A549 (cell line): ENCODE measurements around the gene FUCA1. TPM values are rescaled to one million over a fixed set of nuclear protein-coding genes. Genes with fewer than 3 reads are reported as not detected.

Experiments
- ATAC-seq, 2 experiments: fragments of 200-7000 bp in 1 of 2; fragments of >200 bp in 1 of 2; cut with Nextera tagmentation in 1 of 2; cut with Tn5 transposase in 1 of 2; 3 replicates each; pipeline versions ENCODE4 v1.8.0 to v1.9.1; 2018 to 2020; ENCODE audit warnings: mild to moderate bottlenecking in 1 of 2, moderate library complexity in 1 of 2
- CTCF ChIA-PET: fragments of 300-600 bp; sonication (Branson Sonifier 250); formaldehyde crosslinking; extraction: SDS; loops from one replicate; lab custom pipeline; 2021; ENCODE audit warnings: antibody characterized with exemption, inconsistent platforms; lab: Yijun Ruan, JAX
- POLR2A ChIA-PET: fragments of 350-600 bp; formaldehyde crosslinking; extraction: SDS; loops from one replicate; lab custom pipeline; 2021; ENCODE audit warnings: antibody characterized with exemption, inconsistent platforms; lab: Yijun Ruan, JAX
- DNase-seq, 2 experiments: peaks; one replicate each; pipeline versions ENCODE4 v3.0.0 to v3.0.0-alpha.2; 2011 to 2016; ENCODE audit warnings: low read depth in 1 of 2, low spot score in 1 of 2
- FAIRE-seq: peaks from 2 replicates; lab custom pipeline; 2011; peaks lifted over from hg19 to GRCh38; lab: Jason Lieb, UNC
- H3K27ac ChIP-seq, 2 experiments: fragments of >200 bp; sonication (Bioruptor Twin); formaldehyde crosslinking; 3 replicates each; pipeline ENCODE4 v1.5.1; 2016 to 2017
- H3K4me1 ChIP-seq: fragments of >200 bp; sonication (Bioruptor Twin); formaldehyde crosslinking; 3 replicates; pipeline ENCODE4 v1.6.1; 2016
- H3K4me2 ChIP-seq: fragments of >200 bp; sonication (Bioruptor Twin); formaldehyde crosslinking; 3 replicates; pipeline ENCODE4 v1.6.1; 2016
- H3K4me3 ChIP-seq: fragments of >200 bp; sonication (Bioruptor Twin); formaldehyde crosslinking; 3 replicates; pipeline ENCODE4 v1.5.1; 2016
- H3K9me3 ChIP-seq: fragments of >200 bp; sonication (Bioruptor Twin); formaldehyde crosslinking; 3 replicates; pipeline ENCODE4 v1.6.1; 2016
- ATOH8 ChIP-seq: fragments of 250-450 bp; sonication (Bioruptor Pico); IDR thresholded peaks from 2 replicates; pipeline ENCODE4 v1.5.0; 2020; ENCODE audit warnings: low read depth, mild to moderate bottlenecking, moderate library complexity
- BHLHE40 ChIP-seq: IDR thresholded peaks from 2 replicates; pipeline ENCODE4 v1.6.1; 2012; ENCODE audit warnings: low read depth, low read length, inconsistent platforms
- CBX8 ChIP-seq: fragments of 200-600 bp; sonication (generic); IDR thresholded peaks from 2 replicates; pipeline ENCODE4 v1.6.1; 2016
- CEBPB ChIP-seq, 2 experiments: fragments of >200 bp in 1 of 2; sonication (Bioruptor Twin) in 1 of 2; formaldehyde crosslinking in 1 of 2; IDR thresholded peaks; 2 replicates each; pipeline ENCODE4 v1.6.1; 2012 to 2016
- EHF ChIP-seq: fragments of 250-450 bp; sonication (Bioruptor Pico); IDR thresholded peaks from 2 replicates; pipeline ENCODE4 v1.5.0; 2020; ENCODE audit warnings: mild to moderate bottlenecking
- EP300 ChIP-seq, 2 experiments: fragments of >200 bp; sonication (Bioruptor Twin); formaldehyde crosslinking; IDR thresholded peaks; 2 replicates in 1 of 2; 3 replicates in 1 of 2; pipeline ENCODE4 v1.6.1; 2016 to 2017
- ESRRA ChIP-seq: fragments of 150-350 bp; IDR thresholded peaks from 2 replicates; pipeline ENCODE4 v1.6.1; 2014; ENCODE audit warnings: mild to moderate bottlenecking, low read length, borderline replicate concordance
- FOSB ChIP-seq: fragments of 250-450 bp; sonication (Bioruptor Pico); IDR thresholded peaks from 2 replicates; pipeline ENCODE4 v1.5.0; 2020; ENCODE audit warnings: mild to moderate bottlenecking, moderate library complexity
- FOSL2 ChIP-seq, 2 experiments: fragments of 450-650 bp in 1 of 2; fragments of >200 bp in 1 of 2; sonication (Bioruptor Twin) in 1 of 2; formaldehyde crosslinking; IDR thresholded peaks; 2 replicates each; pipeline versions ENCODE4 v1.5.0 to v1.6.1; 2016 to 2020; ENCODE audit warnings: mild to moderate bottlenecking in 1 of 2, moderate library complexity in 1 of 2
- HDAC2 ChIP-seq: fragments of 200-600 bp; sonication (generic); IDR thresholded peaks from 2 replicates; pipeline ENCODE4 v1.6.1; 2016
- HOXA7 ChIP-seq: fragments of 250-450 bp; sonication (Bioruptor Pico); IDR thresholded peaks from 2 replicates; pipeline ENCODE4 v1.5.0; 2020; ENCODE audit warnings: mild to moderate bottlenecking, moderate library complexity
- HOXB13 ChIP-seq: fragments of 250-450 bp; sonication (Bioruptor Pico); IDR thresholded peaks from 2 replicates; pipeline ENCODE4 v1.5.0; 2020; ENCODE audit warnings: low read depth, mild to moderate bottlenecking, moderate library complexity
- KDM5A ChIP-seq: fragments of 200-600 bp; sonication (generic); IDR thresholded peaks from 2 replicates; pipeline ENCODE4 v1.6.1; 2016; ENCODE audit warnings: antibody characterized with exemption, mild to moderate bottlenecking
- MAX ChIP-seq: IDR thresholded peaks from 2 replicates; pipeline ENCODE4 v1.6.1; 2012
- NFE2L2 ChIP-seq: fragments of 150-350 bp; conservative IDR thresholded peaks from 2 replicates; pipeline ENCODE4 v1.6.1; 2014; ENCODE audit warnings: low read length
- PHF8 ChIP-seq: fragments of 200-600 bp; sonication (generic); IDR thresholded peaks from 2 replicates; pipeline ENCODE4 v1.6.1; 2016; ENCODE audit warnings: low read depth, mild to moderate bottlenecking, antibody characterized with exemption, moderate library complexity, borderline replicate concordance
- RAD21 ChIP-seq, 2 experiments: fragments of >200 bp in 1 of 2; sonication (Bioruptor Twin) in 1 of 2; formaldehyde crosslinking in 1 of 2; IDR thresholded peaks in 1 of 2; conservative IDR thresholded peaks in 1 of 2; 2 replicates in 1 of 2; 3 replicates in 1 of 2; pipeline ENCODE4 v1.6.1; 2012 to 2018; ENCODE audit warnings: inconsistent platforms in 1 of 2
- RNF2 ChIP-seq: fragments of 200-600 bp; sonication (generic); IDR thresholded peaks from 2 replicates; pipeline ENCODE4 v1.6.1; 2016; ENCODE audit warnings: low read depth, mild to moderate bottlenecking, antibody characterized with exemption, moderate library complexity, borderline replicate concordance
- TP53 ChIP-seq: fragments of 250-450 bp; sonication (Bioruptor Pico); IDR thresholded peaks from 2 replicates; pipeline ENCODE4 v1.5.0; 2021; ENCODE audit warnings: mild to moderate bottlenecking, moderate library complexity
- ZSCAN20 ChIP-seq: fragments of 250-450 bp; sonication (Bioruptor Pico); IDR thresholded peaks from 2 replicates; pipeline ENCODE4 v1.8.0; 2022; ENCODE audit warnings: mild to moderate bottlenecking, moderate library complexity
- WGBS: methylation state at CpG from one replicate; pipeline ENCODE4 v1.1.6; 2017; ENCODE audit errors: missing lambda C conversion rate; 5-methylcytosine and 5-hydroxymethylcytosine counted together
- polyA plus RNA-seq, 4 experiments: library from polyadenylated mRNA; depleted of rRNA in 3 of 4; stranded (reverse); fragments of >200 nt; fragmentation: RNase III in 1 of 4; extraction: RNeasy Plus Mini Kit Qiagen cat#74134 plus additional on column Dnase treatment in 1 of 4; gene quantifications; 2 replicates in 3 of 4; 3 replicates in 1 of 4; pipeline ENCODE4 v1.2.3, GENCODE V29; 2011 to 2017
- TF ChIP-seq, protein P1 (sequence below): fragments of >200 bp; sonication (Bioruptor Twin); formaldehyde crosslinking; IDR thresholded peaks from 2 replicates; pipeline ENCODE4 v1.6.1; 2016
- TF ChIP-seq, protein P2 (sequence below): fragments of >200 bp; sonication (Bioruptor Twin); formaldehyde crosslinking; IDR thresholded peaks from 3 replicates; pipeline ENCODE4 v1.5.1; 2016

Gene FUCA1
- polyA plus RNA-seq, 2 of the 4 experiments (the other 2 are of a cell fraction), result 9.7 to 16.1 TPM

GRCh38 chr1:23816361-23816760, 51.7 kb downstream of the FUCA1 start:
- CTCF ChIA-PET, result interaction anchor here (0.6 to 1.4 kb wide), 6 partner anchors 11 to 100 kb away, joined by 3 to 6 read pairs (median 4); no protein-coding TSS in a partner anchor
- FAIRE-seq, result no peak

GRCh38 chr1:23814016-23814415, 54.1 kb downstream of the FUCA1 start:
- no peak for ATAC-seq
- Histone ChIP-seq H3K4me2 (no peak overlapping the region), H3K27ac (no peak overlapping the region), H3K9me3 (no peaks in the 10 kb centered on the region), H3K4me3 (no peak overlapping the region), H3K4me1 (0 out of 3 replicates have a peak, but pooled peaks cover 3% of the 10 kb centered on the region)
- DNase-seq, result no peak
- ChIA-PET POLR2A (no interaction called here), CTCF (interaction anchor here (0.5 to 1.4 kb wide), 2 partner anchors 46 to 103 kb away, joined by 3 to 4 read pairs; no protein-coding TSS in a partner anchor)
- no peak for FAIRE-seq
- 92% methylated on average over 4 of the region's 4 CpGs for WGBS
- TF ChIP-seq HOXB13, result no peak
- TF ChIP-seq EHF (CRISPR knock-in tag), result no peak
- TF ChIP-seq, protein P1, sequence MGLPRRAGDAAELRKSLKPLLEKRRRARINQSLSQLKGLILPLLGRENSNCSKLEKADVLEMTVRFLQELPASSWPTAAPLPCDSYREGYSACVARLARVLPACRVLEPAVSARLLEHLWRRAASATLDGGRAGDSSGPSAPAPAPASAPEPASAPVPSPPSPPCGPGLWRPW, result no peak
- no peak for TF ChIP-seq ZSCAN20 (CRISPR knock-in tag)
- TF ChIP-seq CEBPB (IDR thresholded peaks at IDR 0.05), result no peak
- TF ChIP-seq KDM5A, result no peak
- TF ChIP-seq FOSB (CRISPR knock-in tag), result no peak
- no peak for TF ChIP-seq PHF8
- no peak for TF ChIP-seq RNF2
- no peak for TF ChIP-seq ESRRA
- no peak for TF ChIP-seq TP53 (CRISPR knock-in tag)
- no peak for TF ChIP-seq BHLHE40
- no peak for TF ChIP-seq MAX
- TF ChIP-seq EP300 (IDR thresholded peaks at IDR 0.05), result no peak

More at GRCh38 chr1:23816361-23816760, 51.7 kb downstream of the FUCA1 start:
- Histone ChIP-seq H3K27ac (no peak overlapping the region), H3K4me1 (no peaks in the 10 kb centered on the region), H3K9me3 (no peaks in the 10 kb centered on the region), H3K4me3 (no peak overlapping the region), H3K4me2 (no peak overlapping the region)
- ATAC-seq (no peak), DNase-seq (no peak)
- 94% methylated on average over 3 of the region's 3 CpGs for WGBS
- TF ChIP-seq BHLHE40, result no peak
- TF ChIP-seq ATOH8 (CRISPR knock-in tag), result no peak
- no peak for TF ChIP-seq TP53 (CRISPR knock-in tag)
- no peak for TF ChIP-seq HOXA7 (CRISPR knock-in tag)
- no peak for TF ChIP-seq NFE2L2
- no peak for TF ChIP-seq CBX8
- TF ChIP-seq HOXB13, result no peak
- POLR2A ChIA-PET, result no interaction called here

DNA sequence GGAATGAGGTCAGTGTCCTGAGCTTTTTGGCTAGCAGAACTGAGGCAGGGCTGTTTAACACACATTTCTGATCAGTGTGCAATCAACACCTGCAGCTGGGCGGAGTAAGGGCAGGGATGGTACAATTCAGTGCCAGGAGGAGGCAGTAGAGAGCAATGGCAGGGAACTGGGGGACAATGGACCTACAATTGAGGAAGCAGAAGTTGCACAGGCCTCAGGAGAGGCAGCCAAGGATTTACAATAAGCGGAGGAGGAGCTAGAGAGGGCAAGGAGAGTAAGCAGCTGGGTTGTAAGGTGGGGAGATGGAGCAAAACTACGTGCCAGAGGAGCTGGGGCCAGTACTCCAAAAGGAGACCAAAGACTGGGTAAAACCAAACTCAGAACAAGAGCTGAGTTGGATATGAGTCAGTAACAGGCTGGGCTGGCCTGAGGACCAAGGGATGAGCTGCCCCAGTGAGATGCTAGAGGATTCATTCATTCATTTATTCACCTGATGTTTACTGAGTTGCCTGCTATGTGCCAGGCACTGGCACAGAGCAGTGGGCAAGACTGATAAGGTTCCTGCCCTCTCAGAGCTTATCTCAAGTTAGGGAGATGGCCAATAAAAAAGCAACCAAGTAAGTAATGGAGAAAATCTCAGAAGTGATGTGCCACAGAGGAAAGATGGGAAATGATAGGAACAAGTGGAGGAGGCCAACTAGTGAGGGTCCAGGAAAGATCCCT, 57.1 kb downstream of the FUCA1 start:
- WGBS, result 87% methylated on average over 3 of the region's 3 CpGs
- Histone ChIP-seq H3K4me3 (no peak overlapping the region), H3K9me3 (no peaks in the 10 kb centered on the region), H3K4me1 (0 out of 3 replicates have a peak, but pooled peaks cover 3% of the 10 kb centered on the region), H3K27ac (no peak overlapping the region)
- ChIA-PET CTCF (interaction anchor here (0.5 to 6.6 kb wide), 13 partner anchors 10 to 260 kb away, joined by 3 to 57 read pairs (median 5); partner anchors contain the start of genes FUCA1, GALE and HMGCL), POLR2A (interaction anchor here (0.8 kb wide), 1 partner anchor 15 kb away, joined by 3 read pairs; the partner anchor contains the start of gene HMGCL)
- no peak for FAIRE-seq
- TF ChIP-seq FOSB (CRISPR knock-in tag) (no peak), HDAC2 (no peak), FOSL2 (IDR thresholded peaks at IDR 0.05) (no peak), FOSL2 (CRISPR knock-in tag; IDR thresholded peaks at IDR 0.05) (no peak), RAD21 (conservative IDR thresholded peaks at IDR 0.05 in 1 of 2, IDR thresholded peaks at IDR 0.05 in 1 of 2) (peak; percentile 18 to 36; a peak in 3 of 5 replicates)
- TF ChIP-seq, protein P2, sequence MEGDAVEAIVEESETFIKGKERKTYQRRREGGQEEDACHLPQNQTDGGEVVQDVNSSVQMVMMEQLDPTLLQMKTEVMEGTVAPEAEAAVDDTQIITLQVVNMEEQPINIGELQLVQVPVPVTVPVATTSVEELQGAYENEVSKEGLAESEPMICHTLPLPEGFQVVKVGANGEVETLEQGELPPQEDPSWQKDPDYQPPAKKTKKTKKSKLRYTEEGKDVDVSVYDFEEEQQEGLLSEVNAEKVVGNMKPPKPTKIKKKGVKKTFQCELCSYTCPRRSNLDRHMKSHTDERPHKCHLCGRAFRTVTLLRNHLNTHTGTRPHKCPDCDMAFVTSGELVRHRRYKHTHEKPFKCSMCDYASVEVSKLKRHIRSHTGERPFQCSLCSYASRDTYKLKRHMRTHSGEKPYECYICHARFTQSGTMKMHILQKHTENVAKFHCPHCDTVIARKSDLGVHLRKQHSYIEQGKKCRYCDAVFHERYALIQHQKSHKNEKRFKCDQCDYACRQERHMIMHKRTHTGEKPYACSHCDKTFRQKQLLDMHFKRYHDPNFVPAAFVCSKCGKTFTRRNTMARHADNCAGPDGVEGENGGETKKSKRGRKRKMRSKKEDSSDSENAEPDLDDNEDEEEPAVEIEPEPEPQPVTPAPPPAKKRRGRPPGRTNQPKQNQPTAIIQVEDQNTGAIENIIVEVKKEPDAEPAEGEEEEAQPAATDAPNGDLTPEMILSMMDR, result peak; percentile 35; the same call in 2 of the 3 replicates
- TF ChIP-seq, all 56 proteins: peak for 2
- peak in 1 of 2 experiments; percentile 41 for DNase-seq
- no peak overlapping the region for H3K4me2 ChIP-seq
- peak; percentile 76 to 81; a peak in 5 of 6 replicates for ATAC-seq
